Suprapubic skin (tissue), 3 donors: ENCODE data around the gene FNDC7.

Experiments
- EP300 ChIP-seq: sonication (generic); formaldehyde crosslinking; IDR thresholded peaks from one replicate; pipeline ENCODE4 v1.6.1; 2017; ENCODE audit warnings: antibody characterized with exemption
- TF ChIP-seq, protein P1 (sequence below), 2 donors: fragments of 200-600 bp in 1 of 2; fragments of 450-650 bp in 1 of 2; sonication (generic) in 1 of 2; IDR thresholded peaks; one replicate each; pipeline ENCODE4 v1.5.1; 2016 to 2019; ENCODE audit warnings: antibody characterized with exemption in 2 of 2, mild to moderate bottlenecking in 1 of 2, moderate library complexity in 1 of 2

DNA sequence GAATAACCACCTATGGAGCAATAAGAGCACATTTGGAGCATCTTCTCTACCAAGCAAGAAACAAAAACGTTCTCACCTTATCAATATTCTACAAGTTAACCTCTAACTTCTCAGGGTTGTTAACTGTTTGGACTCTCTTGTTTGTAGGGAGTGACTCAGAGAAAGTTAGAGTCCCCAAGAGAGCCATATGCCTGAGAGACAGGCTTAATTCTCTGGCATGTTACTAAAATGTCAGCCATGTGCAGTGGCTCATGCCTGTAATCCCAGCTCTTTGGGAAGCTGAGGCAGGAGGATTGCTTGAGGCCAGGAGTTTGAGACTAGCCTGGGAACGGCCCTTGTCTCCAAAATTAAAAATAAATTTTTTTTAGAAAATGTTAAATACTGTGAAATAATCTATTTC, 47.6 kb upstream of the FNDC7 start:
- TF ChIP-seq, protein P1, sequence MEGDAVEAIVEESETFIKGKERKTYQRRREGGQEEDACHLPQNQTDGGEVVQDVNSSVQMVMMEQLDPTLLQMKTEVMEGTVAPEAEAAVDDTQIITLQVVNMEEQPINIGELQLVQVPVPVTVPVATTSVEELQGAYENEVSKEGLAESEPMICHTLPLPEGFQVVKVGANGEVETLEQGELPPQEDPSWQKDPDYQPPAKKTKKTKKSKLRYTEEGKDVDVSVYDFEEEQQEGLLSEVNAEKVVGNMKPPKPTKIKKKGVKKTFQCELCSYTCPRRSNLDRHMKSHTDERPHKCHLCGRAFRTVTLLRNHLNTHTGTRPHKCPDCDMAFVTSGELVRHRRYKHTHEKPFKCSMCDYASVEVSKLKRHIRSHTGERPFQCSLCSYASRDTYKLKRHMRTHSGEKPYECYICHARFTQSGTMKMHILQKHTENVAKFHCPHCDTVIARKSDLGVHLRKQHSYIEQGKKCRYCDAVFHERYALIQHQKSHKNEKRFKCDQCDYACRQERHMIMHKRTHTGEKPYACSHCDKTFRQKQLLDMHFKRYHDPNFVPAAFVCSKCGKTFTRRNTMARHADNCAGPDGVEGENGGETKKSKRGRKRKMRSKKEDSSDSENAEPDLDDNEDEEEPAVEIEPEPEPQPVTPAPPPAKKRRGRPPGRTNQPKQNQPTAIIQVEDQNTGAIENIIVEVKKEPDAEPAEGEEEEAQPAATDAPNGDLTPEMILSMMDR (IDR thresholded peaks at IDR 0.05) = no peak
- TF ChIP-seq EP300 = no peak
